HepG2 (cell line): ENCODE data around the gene NAV2. TPM values are rescaled to one million over a fixed set of nuclear protein-coding genes. Genes with fewer than 3 reads are reported as not detected.
A peak's percentile ranks its signal among the peaks of the same experiment; 100 is the strongest.

Experiments used
- ATAC-seq: fragments of 200-7000 bp; cut with Tn5 transposase; 3 replicates; pipeline ENCODE4 v1.9.1; 2020; ENCODE audit warnings: mild to moderate bottlenecking, moderate library complexity
- BruUV-seq: library from RNA; stranded (reverse); fragments of 400-500 nt; replicated peaks from 2 replicates; lab custom pipeline; 2021; lab: Mats Ljungman, UMichigan
- CTCF ChIA-PET: fragments of 300-600 bp; formaldehyde crosslinking; extraction: SDS; loops from one replicate; lab custom pipeline; 2021; ENCODE audit warnings: low total read pairs, inconsistent platforms, low intra/inter-chr PET ratio; lab: Yijun Ruan, JAX
- POLR2A ChIA-PET: fragments of 350-600 bp; sonication (Branson Sonifier 250); formaldehyde crosslinking; loops from one replicate; lab custom pipeline; 2020; ENCODE audit warnings: antibody characterized with exemption, inconsistent platforms; lab: Yijun Ruan, JAX
- DNase-seq: peaks from one replicate; pipeline ENCODE4 v3.0.0-alpha.2; 2015; ENCODE audit warnings: low spot score
- FAIRE-seq: peaks from 3 replicates; lab custom pipeline; 2011; peaks lifted over from hg19 to GRCh38; lab: Jason Lieb, UNC
- H2AFZ ChIP-seq: one replicate; pipeline ENCODE4 v1.6.1; 2011; ENCODE audit warnings: low read length, inconsistent platforms
- H3K27ac ChIP-seq: fragments of 300-600 bp; 3 replicates; pipeline ENCODE4 v1.8.0; 2011; ENCODE audit warnings: mixed run types, mild to moderate bottlenecking, mixed read lengths, low read length, inconsistent platforms; ENCODE audit not compliant: insufficient read depth; ENCODE audit errors: extremely low read length
- H3K27me3 ChIP-seq, 2 experiments: fragments of 200-600 bp in 1 of 2; 2 replicates in 1 of 2; 3 replicates in 1 of 2; pipeline versions ENCODE4 v1.6.0 to v1.8.0; 2011; ENCODE audit warnings: low read length in 2 of 2, mild to moderate bottlenecking in 2 of 2, moderate library complexity in 2 of 2, inconsistent platforms in 1 of 2; ENCODE audit not compliant: insufficient read depth in 2 of 2, control insufficient read depth in 1 of 2
- H3K36me3 ChIP-seq, 2 experiments: fragments of 200-600 bp in 1 of 2; replicated peaks in 1 of 2; 2 replicates in 1 of 2; 3 replicates in 1 of 2; pipeline versions ENCODE4 v1.5.1 to v1.8.0; 2011; ENCODE audit warnings: low read length in 2 of 2, inconsistent platforms in 1 of 2; ENCODE audit not compliant: insufficient read depth in 2 of 2, control insufficient read depth in 1 of 2
- H3K4me1 ChIP-seq: 2 replicates; pipeline ENCODE4 v1.5.1; 2012; ENCODE audit warnings: low read length, inconsistent platforms; ENCODE audit not compliant: insufficient read depth
- H3K4me2 ChIP-seq: 2 replicates; pipeline ENCODE4 v1.6.0; 2011; ENCODE audit warnings: low read depth, low read length, inconsistent platforms
- H3K4me3 ChIP-seq, 3 experiments: fragments of 200-600 bp in 1 of 3; sonication (generic), shearing (Covaris generic) in 1 of 3; replicated peaks in 1 of 3; 2 replicates each; pipeline ENCODE4 v1.5.1; 2011 to 2016; ENCODE audit warnings: low read length in 3 of 3, inconsistent platforms in 2 of 3, low read depth in 2 of 3, mild to moderate bottlenecking in 2 of 3, control low read depth in 1 of 3, mixed read lengths in 1 of 3; ENCODE audit not compliant: insufficient read depth in 1 of 3
- H3K79me2 ChIP-seq: one replicate; pipeline ENCODE4 v1.6.1; 2011; ENCODE audit warnings: low read length, inconsistent platforms; ENCODE audit not compliant: insufficient read depth
- H3K9ac ChIP-seq: 2 replicates; pipeline ENCODE4 v1.6.0; 2011; ENCODE audit warnings: mild to moderate bottlenecking, low read depth, low read length, inconsistent platforms; ENCODE audit not compliant: insufficient read depth
- H3K9me3 ChIP-seq: 2 replicates; pipeline ENCODE4 v1.5.1; 2012; ENCODE audit warnings: mild to moderate bottlenecking, low read length
- H4K20me1 ChIP-seq: 2 replicates; pipeline ENCODE4 v1.6.0; 2011; ENCODE audit warnings: inconsistent platforms, mild to moderate bottlenecking, low read length, moderate library complexity; ENCODE audit not compliant: insufficient read depth
- ATF1 ChIP-seq: IDR thresholded peaks from 2 replicates; pipeline ENCODE4 v1.6.1; 2016; ENCODE audit warnings: mild to moderate bottlenecking, control low read depth
- HNF4A ChIP-seq: sonication (generic); formaldehyde crosslinking; IDR thresholded peaks from 2 replicates; pipeline ENCODE4 v1.4.0; 2020; ENCODE audit warnings: missing genetic modification reagents
- RFX1 ChIP-seq: fragments of 450-650 bp; IDR thresholded peaks from 2 replicates; pipeline ENCODE4 v1.6.1; 2017
- SMAD9 ChIP-seq: sonication (generic); formaldehyde crosslinking; IDR thresholded peaks from 2 replicates; pipeline ENCODE4 v1.5.1; 2020; ENCODE audit warnings: mild to moderate bottlenecking, missing genetic modification reagents
- SMYD3 ChIP-seq: sonication (generic); formaldehyde crosslinking; IDR thresholded peaks from 2 replicates; pipeline ENCODE4 v1.8.1; 2023; ENCODE audit warnings: mild to moderate bottlenecking, missing genetic modification reagents
- TEAD3 ChIP-seq: optimal IDR thresholded peaks from 2 replicates; pipeline ENCODE3; 2016; ENCODE audit warnings: borderline replicate concordance
- ZNF180 ChIP-seq: sonication (generic); formaldehyde crosslinking; IDR thresholded peaks from 2 replicates; pipeline ENCODE4 v1.4.0; 2020; ENCODE audit warnings: low read depth, missing genetic modification reagents, borderline replicate concordance
- ZNF670 ChIP-seq: sonication (generic); formaldehyde crosslinking; IDR thresholded peaks from 2 replicates; pipeline ENCODE4 v1.8.0; 2022; ENCODE audit warnings: mild to moderate bottlenecking, missing genetic modification reagents, borderline replicate concordance
- WGBS: methylation state at CpG from one replicate; pipeline ENCODE4 v1.1.6; 2017; ENCODE audit warnings: low lambda C conversion rate; 5-methylcytosine and 5-hydroxymethylcytosine counted together
- in situ Hi-C: cut with HindIII; loops from 2 replicates; pipeline ENCODE4 v1.10.0; 2017; ENCODE audit warnings: low pct_unique_long_range_greater_than_20kb; ENCODE audit not compliant: extremely low pct_ligation_motif_present
- intact Hi-C: fragments of 100-400 bp; cut with micrococcal nuclease; formaldehyde crosslinking; loops from one replicate; pipeline ENCODE4 v1.10.0; 2022; ENCODE audit not compliant: unreplicated experiment
- polyA plus RNA-seq, 8 experiments: library from polyadenylated mRNA; depleted of rRNA in 3 of 8; stranded (reverse) in 7 of 8; unstranded in 1 of 8; fragments of >200 nt; fragmentation: Illumina TruSeq in 4 of 8; extraction: Trizol in 4 of 8; gene quantifications; 2 replicates each; pipeline versions ENCODE4 v1.2.1 to v1.2.3, GENCODE V29; 2011 to 2016; ENCODE audit warnings: low read depth in 4 of 8, missing spikeins in 1 of 8, mixed read lengths in 1 of 8; ENCODE audit not compliant: insufficient read depth in 1 of 8
- total RNA-seq, 5 experiments: library from RNA; depleted of rRNA; stranded (reverse); fragments of >200 nt; fragmentation: Illumina TruSeq; extraction: Trizol; gene quantifications; 2 replicates each; pipeline ENCODE4 v1.2.3, GENCODE V29; 2016; ENCODE audit warnings: low read depth in 1 of 5
- TF ChIP-seq, protein P1 (sequence below): sonication (generic); formaldehyde crosslinking; IDR thresholded peaks from 2 replicates; pipeline ENCODE4 v1.9.0; 2021; ENCODE audit warnings: mild to moderate bottlenecking, missing genetic modification reagents
- TF ChIP-seq, protein P2 (sequence below): sonication (generic); formaldehyde crosslinking; conservative IDR thresholded peaks from 2 replicates; pipeline ENCODE4 v1.8.1; 2023; ENCODE audit warnings: missing genetic modification reagents
- TF ChIP-seq, protein P3 (sequence below): sonication (generic); formaldehyde crosslinking; IDR thresholded peaks from 2 replicates; pipeline ENCODE4 v1.5.1; 2020; ENCODE audit warnings: mild to moderate bottlenecking, missing genetic modification reagents, moderate library complexity

The NAV2 gene
- total and polyA plus RNA-seq, 2 of the 13 experiments (the other 11 are each of a cell fraction or from before 2014, with no cell fraction given): 9.3 to 34.6 TPM

DNA sequence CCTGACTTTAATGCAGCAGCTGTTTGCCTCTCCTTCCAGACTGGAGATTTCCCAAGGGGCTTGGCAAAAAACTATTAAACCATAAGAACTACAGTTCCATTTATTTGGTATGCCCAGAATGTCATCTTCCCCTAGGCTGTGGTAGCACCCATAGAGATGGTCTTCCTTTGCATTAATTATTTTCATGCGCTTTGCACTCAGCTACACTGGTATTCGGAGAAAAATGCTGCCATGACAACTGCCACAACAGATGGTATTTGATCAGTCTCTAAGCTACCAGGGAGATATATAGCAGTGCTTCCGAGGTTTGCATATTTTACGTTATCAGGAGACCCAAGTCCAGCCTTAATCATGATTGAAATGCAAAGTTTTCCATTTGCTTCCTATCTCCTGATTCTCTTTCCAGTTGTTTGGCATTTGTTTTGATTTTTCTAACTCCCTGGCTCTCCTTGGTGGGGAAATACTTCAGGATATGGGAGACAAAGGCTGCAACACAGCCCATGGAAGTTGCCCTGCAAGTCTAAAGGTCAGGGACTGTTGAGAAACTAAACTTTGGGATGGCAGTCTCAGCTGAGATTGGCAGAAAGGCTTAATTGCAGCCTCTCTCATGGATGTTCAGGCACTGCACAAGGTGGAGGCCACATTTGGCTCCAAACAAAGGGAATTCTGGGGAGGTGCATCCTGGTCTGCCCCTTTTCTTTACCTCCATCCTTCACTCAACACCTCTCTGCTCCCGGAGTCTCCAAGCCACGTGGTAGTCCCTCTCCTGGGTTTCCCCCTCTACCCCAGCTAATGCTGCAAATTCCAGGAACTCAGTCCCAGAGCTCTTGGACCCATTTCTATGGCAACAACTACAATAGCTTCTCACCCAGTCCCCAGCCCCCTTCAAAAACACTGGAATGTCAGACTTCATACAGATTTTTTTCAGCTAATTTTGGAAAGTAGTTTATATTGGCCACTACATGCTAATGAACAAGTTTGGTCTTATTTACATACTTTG is 151.8 kb downstream of the NAV2 start:
- H2AFZ ChIP-seq: no peak overlapping the region
- CTCF ChIA-PET: no interaction called here
- FAIRE-seq: no peak
- no peak for TF ChIP-seq ZNF180
- TF ChIP-seq, protein P1, sequence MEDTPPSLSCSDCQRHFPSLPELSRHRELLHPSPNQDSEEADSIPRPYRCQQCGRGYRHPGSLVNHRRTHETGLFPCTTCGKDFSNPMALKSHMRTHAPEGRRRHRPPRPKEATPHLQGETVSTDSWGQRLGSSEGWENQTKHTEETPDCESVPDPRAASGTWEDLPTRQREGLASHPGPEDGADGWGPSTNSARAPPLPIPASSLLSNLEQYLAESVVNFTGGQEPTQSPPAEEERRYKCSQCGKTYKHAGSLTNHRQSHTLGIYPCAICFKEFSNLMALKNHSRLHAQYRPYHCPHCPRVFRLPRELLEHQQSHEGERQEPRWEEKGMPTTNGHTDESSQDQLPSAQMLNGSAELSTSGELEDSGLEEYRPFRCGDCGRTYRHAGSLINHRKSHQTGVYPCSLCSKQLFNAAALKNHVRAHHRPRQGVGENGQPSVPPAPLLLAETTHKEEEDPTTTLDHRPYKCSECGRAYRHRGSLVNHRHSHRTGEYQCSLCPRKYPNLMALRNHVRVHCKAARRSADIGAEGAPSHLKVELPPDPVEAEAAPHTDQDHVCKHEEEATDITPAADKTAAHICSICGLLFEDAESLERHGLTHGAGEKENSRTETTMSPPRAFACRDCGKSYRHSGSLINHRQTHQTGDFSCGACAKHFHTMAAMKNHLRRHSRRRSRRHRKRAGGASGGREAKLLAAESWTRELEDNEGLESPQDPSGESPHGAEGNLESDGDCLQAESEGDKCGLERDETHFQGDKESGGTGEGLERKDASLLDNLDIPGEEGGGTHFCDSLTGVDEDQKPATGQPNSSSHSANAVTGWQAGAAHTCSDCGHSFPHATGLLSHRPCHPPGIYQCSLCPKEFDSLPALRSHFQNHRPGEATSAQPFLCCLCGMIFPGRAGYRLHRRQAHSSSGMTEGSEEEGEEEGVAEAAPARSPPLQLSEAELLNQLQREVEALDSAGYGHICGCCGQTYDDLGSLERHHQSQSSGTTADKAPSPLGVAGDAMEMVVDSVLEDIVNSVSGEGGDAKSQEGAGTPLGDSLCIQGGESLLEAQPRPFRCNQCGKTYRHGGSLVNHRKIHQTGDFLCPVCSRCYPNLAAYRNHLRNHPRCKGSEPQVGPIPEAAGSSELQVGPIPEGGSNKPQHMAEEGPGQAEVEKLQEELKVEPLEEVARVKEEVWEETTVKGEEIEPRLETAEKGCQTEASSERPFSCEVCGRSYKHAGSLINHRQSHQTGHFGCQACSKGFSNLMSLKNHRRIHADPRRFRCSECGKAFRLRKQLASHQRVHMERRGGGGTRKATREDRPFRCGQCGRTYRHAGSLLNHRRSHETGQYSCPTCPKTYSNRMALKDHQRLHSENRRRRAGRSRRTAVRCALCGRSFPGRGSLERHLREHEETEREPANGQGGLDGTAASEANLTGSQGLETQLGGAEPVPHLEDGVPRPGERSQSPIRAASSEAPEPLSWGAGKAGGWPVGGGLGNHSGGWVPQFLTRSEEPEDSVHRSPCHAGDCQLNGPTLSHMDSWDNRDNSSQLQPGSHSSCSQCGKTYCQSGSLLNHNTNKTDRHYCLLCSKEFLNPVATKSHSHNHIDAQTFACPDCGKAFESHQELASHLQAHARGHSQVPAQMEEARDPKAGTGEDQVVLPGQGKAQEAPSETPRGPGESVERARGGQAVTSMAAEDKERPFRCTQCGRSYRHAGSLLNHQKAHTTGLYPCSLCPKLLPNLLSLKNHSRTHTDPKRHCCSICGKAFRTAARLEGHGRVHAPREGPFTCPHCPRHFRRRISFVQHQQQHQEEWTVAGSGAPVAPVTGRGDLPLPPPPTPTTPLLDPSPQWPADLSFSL (CRISPR knock-in tag): no peak
- no peak for TF ChIP-seq ZNF670
- no peak for TF ChIP-seq TEAD3 (CRISPR knock-in tag)
- peak; percentile 64 for TF ChIP-seq RFX1
- no peak for TF ChIP-seq SMYD3
- TF ChIP-seq, protein P2, sequence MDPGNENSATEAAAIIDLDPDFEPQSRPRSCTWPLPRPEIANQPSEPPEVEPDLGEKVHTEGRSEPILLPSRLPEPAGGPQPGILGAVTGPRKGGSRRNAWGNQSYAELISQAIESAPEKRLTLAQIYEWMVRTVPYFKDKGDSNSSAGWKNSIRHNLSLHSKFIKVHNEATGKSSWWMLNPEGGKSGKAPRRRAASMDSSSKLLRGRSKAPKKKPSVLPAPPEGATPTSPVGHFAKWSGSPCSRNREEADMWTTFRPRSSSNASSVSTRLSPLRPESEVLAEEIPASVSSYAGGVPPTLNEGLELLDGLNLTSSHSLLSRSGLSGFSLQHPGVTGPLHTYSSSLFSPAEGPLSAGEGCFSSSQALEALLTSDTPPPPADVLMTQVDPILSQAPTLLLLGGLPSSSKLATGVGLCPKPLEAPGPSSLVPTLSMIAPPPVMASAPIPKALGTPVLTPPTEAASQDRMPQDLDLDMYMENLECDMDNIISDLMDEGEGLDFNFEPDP: 0 out of 2 replicates have a peak, but pooled peaks have one; percentile 31
- TF ChIP-seq, protein P3, sequence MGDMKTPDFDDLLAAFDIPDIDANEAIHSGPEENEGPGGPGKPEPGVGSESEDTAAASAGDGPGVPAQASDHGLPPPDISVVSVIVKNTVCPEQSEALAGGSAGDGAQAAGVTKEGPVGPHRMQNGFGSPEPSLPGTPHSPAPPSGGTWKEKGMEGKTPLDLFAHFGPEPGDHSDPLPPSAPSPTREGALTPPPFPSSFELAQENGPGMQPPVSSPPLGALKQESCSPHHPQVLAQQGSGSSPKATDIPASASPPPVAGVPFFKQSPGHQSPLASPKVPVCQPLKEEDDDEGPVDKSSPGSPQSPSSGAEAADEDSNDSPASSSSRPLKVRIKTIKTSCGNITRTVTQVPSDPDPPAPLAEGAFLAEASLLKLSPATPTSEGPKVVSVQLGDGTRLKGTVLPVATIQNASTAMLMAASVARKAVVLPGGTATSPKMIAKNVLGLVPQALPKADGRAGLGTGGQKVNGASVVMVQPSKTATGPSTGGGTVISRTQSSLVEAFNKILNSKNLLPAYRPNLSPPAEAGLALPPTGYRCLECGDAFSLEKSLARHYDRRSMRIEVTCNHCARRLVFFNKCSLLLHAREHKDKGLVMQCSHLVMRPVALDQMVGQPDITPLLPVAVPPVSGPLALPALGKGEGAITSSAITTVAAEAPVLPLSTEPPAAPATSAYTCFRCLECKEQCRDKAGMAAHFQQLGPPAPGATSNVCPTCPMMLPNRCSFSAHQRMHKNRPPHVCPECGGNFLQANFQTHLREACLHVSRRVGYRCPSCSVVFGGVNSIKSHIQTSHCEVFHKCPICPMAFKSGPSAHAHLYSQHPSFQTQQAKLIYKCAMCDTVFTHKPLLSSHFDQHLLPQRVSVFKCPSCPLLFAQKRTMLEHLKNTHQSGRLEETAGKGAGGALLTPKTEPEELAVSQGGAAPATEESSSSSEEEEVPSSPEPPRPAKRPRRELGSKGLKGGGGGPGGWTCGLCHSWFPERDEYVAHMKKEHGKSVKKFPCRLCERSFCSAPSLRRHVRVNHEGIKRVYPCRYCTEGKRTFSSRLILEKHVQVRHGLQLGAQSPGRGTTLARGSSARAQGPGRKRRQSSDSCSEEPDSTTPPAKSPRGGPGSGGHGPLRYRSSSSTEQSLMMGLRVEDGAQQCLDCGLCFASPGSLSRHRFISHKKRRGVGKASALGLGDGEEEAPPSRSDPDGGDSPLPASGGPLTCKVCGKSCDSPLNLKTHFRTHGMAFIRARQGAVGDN (CRISPR knock-in tag): no peak
- no peak for TF ChIP-seq ATF1 (CRISPR knock-in tag)
- peak; percentile 62 for TF ChIP-seq HNF4A (CRISPR knock-in tag)
- TF ChIP-seq SMAD9 (CRISPR knock-in tag): no peak

More for the DNA sequence above, 151.8 kb downstream of the NAV2 start:
- POLR2A ChIA-PET: no interaction called here
- WGBS: 5% methylated on average over 6 of the region's 6 CpGs
- Histone ChIP-seq H3K4me3 (no peak overlapping the region), H3K9me3 (no peaks in the 10 kb centered on the region), H3K27ac (no peak overlapping the region), H3K4me1 (peaks cover 10% of the 10 kb centered on the region), H3K36me3 (no peaks in the 10 kb centered on the region), H3K4me2 (no peak overlapping the region), H3K9ac (no peak overlapping the region), H4K20me1 (no peaks in the 10 kb centered on the region), H3K79me2 (no peaks in the 10 kb centered on the region), H3K27me3 (no peaks in the 10 kb centered on the region; a peak in 1 of 5 replicates)
- no TSS peak for BruUV-seq
- intact Hi-C loops (no loop called here), in situ Hi-C loops (no loop called here)
- ATAC-seq: peak; percentile 75
- DNase-seq: peak; percentile 24
